ENCODE results near the gene COL4A2. TPM values are rescaled to one million over a fixed set of nuclear protein-coding genes. Genes with fewer than 3 reads are reported as not detected.

The COL4A2 gene
- total RNA-seq, 1 experiment from 2014 or later: 1.6 TPM

DNA sequence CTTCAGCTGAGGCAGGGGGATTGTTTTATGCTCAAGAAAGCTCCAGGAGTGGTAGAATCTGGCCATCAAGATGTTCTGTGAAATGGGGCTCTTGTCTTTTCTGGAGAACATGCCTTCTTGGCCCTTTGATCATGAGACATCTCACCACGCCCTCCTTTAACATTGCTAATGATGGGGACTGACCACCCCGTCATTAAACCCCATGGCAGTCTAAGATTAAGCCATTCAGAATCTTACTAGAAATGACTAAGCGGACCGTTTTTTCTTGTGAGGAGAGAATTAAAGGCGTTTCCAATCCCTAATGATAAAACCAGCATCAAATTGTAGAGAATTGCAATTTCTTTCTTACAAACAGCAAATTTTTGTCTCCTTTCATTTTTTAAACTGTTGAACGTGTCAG, 89.4 kb downstream of the COL4A2 start:
- Histone ChIP-seq H3K27ac (ENCODE audit: low read depth, low read length) (no peak overlapping the region), H3K4me2 (ENCODE audit: low read length) (no peak overlapping the region), H3K9me2 (ENCODE audit: insufficient read depth) (no peaks in the 10 kb centered on the region), H3K4me1 (ENCODE audit: control insufficient read depth in 1 of 2, insufficient read depth in 2 of 2, low read length in 2 of 2) (no peaks in the 10 kb centered on the region), H3K9me3 (ENCODE audit: control insufficient read depth in 1 of 2, insufficient read depth in 1 of 2, low read depth in 1 of 2, low read length in 2 of 2) (no peaks in the 10 kb centered on the region), H3K36me3 (ENCODE audit: control insufficient read depth in 1 of 2, insufficient read depth in 2 of 2, low read length in 2 of 2) (no peaks in the 10 kb centered on the region), H3K79me2 (ENCODE audit: insufficient read depth, low read length) (no peaks in the 10 kb centered on the region), H3K9ac (ENCODE audit: low read length) (no peak overlapping the region), H3K4me3 (replicated peaks in 1 of 2; ENCODE audit: low read depth in 1 of 2, low read length in 2 of 2) (no peak overlapping the region), H2AFZ (ENCODE audit: low read depth, low read length, poor library complexity, severe bottlenecking) (no peak overlapping the region), H3K27me3 (ENCODE audit: insufficient read depth, low read length) (no peaks in the 10 kb centered on the region), H4K20me1 (ENCODE audit: insufficient read depth) (no peaks in the 10 kb centered on the region)
- intact Hi-C loops (cut with micrococcal nuclease): no loop called here
- ATAC-seq (no peak), DNase-seq (ENCODE audit: low read depth, low spot score) (no peak)
- ChIA-PET POLR2A (no interaction called here), RAD21 (ENCODE audit: low non-redundant PET in 1 of 2, low total read pairs in 2 of 2, uncharacterized antibody in 2 of 2, unreplicated experiment in 2 of 2) (no interaction called here), CTCF (no interaction called here)
- BruUV-seq (replicated peaks): no TSS peak
- TF ChIP-seq RAD21 (IDR thresholded peaks at IDR 0.05; ENCODE audit: low read depth): no peak
- no peak for TF ChIP-seq ELF1 (IDR thresholded peaks at IDR 0.05; ENCODE audit: borderline replicate concordance, low read depth)
- no peak for TF ChIP-seq POLR2AphosphoS5 (IDR thresholded peaks at IDR 0.05; ENCODE audit: low read depth, low read length)
- TF ChIP-seq JUND (IDR thresholded peaks at IDR 0.05): no peak
- TF ChIP-seq SRF (IDR thresholded peaks at IDR 0.05; ENCODE audit: low read depth): no peak
- no peak for TF ChIP-seq EZH2 (IDR thresholded peaks at IDR 0.05)
- TF ChIP-seq, protein P1, sequence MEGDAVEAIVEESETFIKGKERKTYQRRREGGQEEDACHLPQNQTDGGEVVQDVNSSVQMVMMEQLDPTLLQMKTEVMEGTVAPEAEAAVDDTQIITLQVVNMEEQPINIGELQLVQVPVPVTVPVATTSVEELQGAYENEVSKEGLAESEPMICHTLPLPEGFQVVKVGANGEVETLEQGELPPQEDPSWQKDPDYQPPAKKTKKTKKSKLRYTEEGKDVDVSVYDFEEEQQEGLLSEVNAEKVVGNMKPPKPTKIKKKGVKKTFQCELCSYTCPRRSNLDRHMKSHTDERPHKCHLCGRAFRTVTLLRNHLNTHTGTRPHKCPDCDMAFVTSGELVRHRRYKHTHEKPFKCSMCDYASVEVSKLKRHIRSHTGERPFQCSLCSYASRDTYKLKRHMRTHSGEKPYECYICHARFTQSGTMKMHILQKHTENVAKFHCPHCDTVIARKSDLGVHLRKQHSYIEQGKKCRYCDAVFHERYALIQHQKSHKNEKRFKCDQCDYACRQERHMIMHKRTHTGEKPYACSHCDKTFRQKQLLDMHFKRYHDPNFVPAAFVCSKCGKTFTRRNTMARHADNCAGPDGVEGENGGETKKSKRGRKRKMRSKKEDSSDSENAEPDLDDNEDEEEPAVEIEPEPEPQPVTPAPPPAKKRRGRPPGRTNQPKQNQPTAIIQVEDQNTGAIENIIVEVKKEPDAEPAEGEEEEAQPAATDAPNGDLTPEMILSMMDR (IDR thresholded peaks at IDR 0.05 in 2 of 3, conservative IDR thresholded peaks at IDR 0.05 in 1 of 3; ENCODE audit: borderline replicate concordance in 1 of 3, insufficient read depth in 1 of 3, low read depth in 2 of 3, low read length in 2 of 3): no peak
- TF ChIP-seq, protein P2, sequence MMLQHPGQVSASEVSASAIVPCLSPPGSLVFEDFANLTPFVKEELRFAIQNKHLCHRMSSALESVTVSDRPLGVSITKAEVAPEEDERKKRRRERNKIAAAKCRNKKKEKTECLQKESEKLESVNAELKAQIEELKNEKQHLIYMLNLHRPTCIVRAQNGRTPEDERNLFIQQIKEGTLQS (IDR thresholded peaks at IDR 0.05): no peak
- TF ChIP-seq YY1 (IDR thresholded peaks at IDR 0.05; ENCODE audit: extremely low read depth, insufficient replicate concordance, low read depth, low read length): no peak
- no peak for TF ChIP-seq CBX3 (IDR thresholded peaks at IDR 0.05; ENCODE audit: low read depth)
- TF ChIP-seq TCF7L2 (IDR thresholded peaks at IDR 0.05; ENCODE audit: borderline replicate concordance, extremely low read depth, insufficient read depth, insufficient read length): no peak
- no peak for TF ChIP-seq ZFX (IDR thresholded peaks at IDR 0.05)
- TF ChIP-seq FOSL1 (IDR thresholded peaks at IDR 0.05; ENCODE audit: low read depth): no peak
- TF ChIP-seq, protein P3, sequence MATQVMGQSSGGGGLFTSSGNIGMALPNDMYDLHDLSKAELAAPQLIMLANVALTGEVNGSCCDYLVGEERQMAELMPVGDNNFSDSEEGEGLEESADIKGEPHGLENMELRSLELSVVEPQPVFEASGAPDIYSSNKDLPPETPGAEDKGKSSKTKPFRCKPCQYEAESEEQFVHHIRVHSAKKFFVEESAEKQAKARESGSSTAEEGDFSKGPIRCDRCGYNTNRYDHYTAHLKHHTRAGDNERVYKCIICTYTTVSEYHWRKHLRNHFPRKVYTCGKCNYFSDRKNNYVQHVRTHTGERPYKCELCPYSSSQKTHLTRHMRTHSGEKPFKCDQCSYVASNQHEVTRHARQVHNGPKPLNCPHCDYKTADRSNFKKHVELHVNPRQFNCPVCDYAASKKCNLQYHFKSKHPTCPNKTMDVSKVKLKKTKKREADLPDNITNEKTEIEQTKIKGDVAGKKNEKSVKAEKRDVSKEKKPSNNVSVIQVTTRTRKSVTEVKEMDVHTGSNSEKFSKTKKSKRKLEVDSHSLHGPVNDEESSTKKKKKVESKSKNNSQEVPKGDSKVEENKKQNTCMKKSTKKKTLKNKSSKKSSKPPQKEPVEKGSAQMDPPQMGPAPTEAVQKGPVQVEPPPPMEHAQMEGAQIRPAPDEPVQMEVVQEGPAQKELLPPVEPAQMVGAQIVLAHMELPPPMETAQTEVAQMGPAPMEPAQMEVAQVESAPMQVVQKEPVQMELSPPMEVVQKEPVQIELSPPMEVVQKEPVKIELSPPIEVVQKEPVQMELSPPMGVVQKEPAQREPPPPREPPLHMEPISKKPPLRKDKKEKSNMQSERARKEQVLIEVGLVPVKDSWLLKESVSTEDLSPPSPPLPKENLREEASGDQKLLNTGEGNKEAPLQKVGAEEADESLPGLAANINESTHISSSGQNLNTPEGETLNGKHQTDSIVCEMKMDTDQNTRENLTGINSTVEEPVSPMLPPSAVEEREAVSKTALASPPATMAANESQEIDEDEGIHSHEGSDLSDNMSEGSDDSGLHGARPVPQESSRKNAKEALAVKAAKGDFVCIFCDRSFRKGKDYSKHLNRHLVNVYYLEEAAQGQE (IDR thresholded peaks at IDR 0.05; ENCODE audit: low read depth): no peak
- no peak for TF ChIP-seq EZH2phosphoT487 (IDR thresholded peaks at IDR 0.05; ENCODE audit: borderline replicate concordance)
- TF ChIP-seq, protein P4, sequence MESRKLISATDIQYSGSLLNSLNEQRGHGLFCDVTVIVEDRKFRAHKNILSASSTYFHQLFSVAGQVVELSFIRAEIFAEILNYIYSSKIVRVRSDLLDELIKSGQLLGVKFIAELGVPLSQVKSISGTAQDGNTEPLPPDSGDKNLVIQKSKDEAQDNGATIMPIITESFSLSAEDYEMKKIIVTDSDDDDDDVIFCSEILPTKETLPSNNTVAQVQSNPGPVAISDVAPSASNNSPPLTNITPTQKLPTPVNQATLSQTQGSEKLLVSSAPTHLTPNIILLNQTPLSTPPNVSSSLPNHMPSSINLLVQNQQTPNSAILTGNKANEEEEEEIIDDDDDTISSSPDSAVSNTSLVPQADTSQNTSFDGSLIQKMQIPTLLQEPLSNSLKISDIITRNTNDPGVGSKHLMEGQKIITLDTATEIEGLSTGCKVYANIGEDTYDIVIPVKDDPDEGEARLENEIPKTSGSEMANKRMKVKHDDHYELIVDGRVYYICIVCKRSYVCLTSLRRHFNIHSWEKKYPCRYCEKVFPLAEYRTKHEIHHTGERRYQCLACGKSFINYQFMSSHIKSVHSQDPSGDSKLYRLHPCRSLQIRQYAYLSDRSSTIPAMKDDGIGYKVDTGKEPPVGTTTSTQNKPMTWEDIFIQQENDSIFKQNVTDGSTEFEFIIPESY (IDR thresholded peaks at IDR 0.05; ENCODE audit: extremely low read depth, insufficient replicate concordance, low read length): no peak
- no peak for TF ChIP-seq ZNF274 (IDR thresholded peaks at IDR 0.05; ENCODE audit: low read depth, low read length)
- TF ChIP-seq, protein P5, sequence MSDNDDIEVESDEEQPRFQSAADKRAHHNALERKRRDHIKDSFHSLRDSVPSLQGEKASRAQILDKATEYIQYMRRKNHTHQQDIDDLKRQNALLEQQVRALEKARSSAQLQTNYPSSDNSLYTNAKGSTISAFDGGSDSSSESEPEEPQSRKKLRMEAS (IDR thresholded peaks at IDR 0.05): no peak
